Measurements from ENCODE around the gene HS1BP3. TPM values are rescaled to one million over a fixed set of nuclear protein-coding genes. Genes with fewer than 3 reads are reported as not detected.

Gene HS1BP3
- total RNA-seq, 1 donor from 2014 or later: 16.6 TPM

DNA sequence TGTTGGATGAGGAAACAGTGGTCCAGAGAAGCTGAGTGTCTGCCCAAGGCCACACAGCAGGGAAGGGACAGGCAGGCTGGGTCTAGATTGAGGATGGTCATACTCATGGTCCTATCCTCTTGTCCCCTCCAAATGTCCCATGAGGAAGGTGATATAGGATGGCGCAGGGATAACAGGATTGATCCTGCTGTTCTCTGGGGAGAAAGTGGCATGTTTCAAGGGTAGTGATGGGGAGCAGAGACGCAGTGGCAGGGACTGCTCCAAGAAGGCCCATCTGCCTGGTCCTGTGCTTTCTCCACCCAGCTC, 24.6 kb downstream of the HS1BP3 start:
- Histone ChIP-seq H3K27ac (replicated peaks) (peak overlapping the region; percentile 95), H3K27me3 (ENCODE audit: low read depth) (no peaks in the 10 kb centered on the region), H3K4me3 (no peak overlapping the region), H3K36me3 (peaks cover 44% of the 10 kb centered on the region), H3K9me3 (replicated peaks) (no peaks in the 10 kb centered on the region), H3K4me1 (peaks cover 69% of the 10 kb centered on the region)
- intact Hi-C loops (cut with micrococcal nuclease): no loop called here
- TF ChIP-seq, protein P1, sequence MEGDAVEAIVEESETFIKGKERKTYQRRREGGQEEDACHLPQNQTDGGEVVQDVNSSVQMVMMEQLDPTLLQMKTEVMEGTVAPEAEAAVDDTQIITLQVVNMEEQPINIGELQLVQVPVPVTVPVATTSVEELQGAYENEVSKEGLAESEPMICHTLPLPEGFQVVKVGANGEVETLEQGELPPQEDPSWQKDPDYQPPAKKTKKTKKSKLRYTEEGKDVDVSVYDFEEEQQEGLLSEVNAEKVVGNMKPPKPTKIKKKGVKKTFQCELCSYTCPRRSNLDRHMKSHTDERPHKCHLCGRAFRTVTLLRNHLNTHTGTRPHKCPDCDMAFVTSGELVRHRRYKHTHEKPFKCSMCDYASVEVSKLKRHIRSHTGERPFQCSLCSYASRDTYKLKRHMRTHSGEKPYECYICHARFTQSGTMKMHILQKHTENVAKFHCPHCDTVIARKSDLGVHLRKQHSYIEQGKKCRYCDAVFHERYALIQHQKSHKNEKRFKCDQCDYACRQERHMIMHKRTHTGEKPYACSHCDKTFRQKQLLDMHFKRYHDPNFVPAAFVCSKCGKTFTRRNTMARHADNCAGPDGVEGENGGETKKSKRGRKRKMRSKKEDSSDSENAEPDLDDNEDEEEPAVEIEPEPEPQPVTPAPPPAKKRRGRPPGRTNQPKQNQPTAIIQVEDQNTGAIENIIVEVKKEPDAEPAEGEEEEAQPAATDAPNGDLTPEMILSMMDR (IDR thresholded peaks at IDR 0.05; ENCODE audit: borderline replicate concordance): no peak
- no peak for DNase-seq

DNA sequence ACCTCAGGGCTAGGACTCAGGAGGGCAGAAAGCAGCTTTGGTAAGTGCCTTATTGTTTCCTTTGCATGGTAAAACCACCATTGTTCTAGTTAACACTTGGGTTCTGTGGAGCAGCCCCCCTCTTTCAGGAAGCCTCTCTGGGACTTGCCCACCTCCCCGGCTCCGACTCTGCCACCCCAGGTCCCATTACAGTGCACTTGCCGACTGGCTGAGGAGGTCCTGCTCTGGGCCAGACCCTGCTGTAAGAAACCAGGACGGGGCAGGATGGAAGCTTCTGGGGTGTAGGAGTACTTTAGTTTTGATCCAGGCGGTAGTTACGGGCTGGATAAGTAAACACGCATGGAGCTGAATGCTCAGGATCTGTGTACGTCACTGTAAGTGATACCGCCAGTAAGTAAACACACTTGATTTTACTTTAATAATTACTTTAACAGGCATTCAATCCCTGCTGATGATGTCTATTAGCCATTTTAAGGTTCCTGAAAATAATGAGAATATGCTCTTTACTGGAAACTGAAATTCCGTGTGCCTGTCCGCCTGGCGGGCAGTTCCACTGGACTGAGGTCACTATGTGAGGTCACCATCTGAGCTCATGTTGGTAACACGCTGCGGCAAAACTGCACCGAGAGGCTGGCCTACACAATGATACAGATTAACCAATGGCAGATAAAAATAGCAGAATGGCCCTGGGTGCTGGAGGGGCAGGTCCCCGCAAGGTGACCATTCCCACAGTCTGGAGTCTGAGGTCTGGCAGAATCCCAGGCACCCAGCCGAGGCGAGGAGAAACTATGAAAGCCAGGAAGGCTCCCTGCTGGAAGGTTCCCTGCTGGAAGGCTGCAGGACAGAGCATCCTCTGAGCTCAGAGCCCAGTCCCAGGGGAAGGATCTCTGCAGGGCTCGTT, 25.2 kb downstream of the HS1BP3 start:
- H3K9me3 ChIP-seq (replicated peaks): no peaks in the 10 kb centered on the region
- no peaks in the 10 kb centered on the region for H3K27me3 ChIP-seq (ENCODE audit: low read depth)
- peak overlapping the region; percentile 22 for H3K4me3 ChIP-seq
- H3K27ac ChIP-seq (replicated peaks): peak overlapping the region; percentile 95
- peaks cover 75% of the 10 kb centered on the region for H3K4me1 ChIP-seq
- TF ChIP-seq, protein P1 (IDR thresholded peaks at IDR 0.05; ENCODE audit: borderline replicate concordance): peak; percentile 59
- H3K36me3 ChIP-seq: peaks cover 46% of the 10 kb centered on the region
- DNase-seq: peak; percentile 65
- intact Hi-C loops (cut with micrococcal nuclease): no loop called here

DNA sequence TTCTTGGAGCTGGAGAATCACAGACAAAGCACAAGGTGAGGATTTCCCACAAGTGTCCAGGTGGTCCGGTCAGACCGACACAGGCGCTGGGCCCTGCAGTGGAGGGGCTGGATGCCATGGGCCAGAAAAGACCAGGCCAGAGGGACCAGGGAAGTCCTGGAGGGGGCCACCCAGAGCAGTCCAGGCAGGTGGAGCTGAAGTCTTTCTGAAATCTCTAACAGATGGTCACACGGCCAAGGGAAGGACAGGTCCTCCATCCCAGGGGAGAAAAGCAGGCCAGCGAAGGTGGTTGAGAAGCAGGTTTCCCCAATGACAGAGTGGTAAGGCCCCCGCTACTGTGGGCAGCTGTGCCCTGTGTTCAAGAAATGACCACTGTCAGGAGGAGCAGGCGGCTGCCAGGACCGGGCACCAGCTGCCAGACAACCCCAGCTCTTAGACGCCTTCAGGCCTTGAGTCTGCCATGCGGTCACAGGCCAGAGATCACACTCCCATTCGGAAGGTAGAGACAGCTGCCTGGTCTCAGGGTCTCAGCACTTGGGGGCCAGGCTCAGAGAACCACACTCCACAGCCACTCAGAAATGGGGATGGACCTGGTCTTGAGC, 25.9 kb downstream of the HS1BP3 start:
- Histone ChIP-seq H3K27ac (replicated peaks) (peak overlapping the region; percentile 95), H3K4me3 (peak overlapping the region; percentile 22), H3K27me3 (ENCODE audit: low read depth) (no peaks in the 10 kb centered on the region), H3K4me1 (peaks cover 82% of the 10 kb centered on the region), H3K9me3 (replicated peaks) (no peaks in the 10 kb centered on the region), H3K36me3 (peaks cover 42% of the 10 kb centered on the region)
- intact Hi-C loops (cut with micrococcal nuclease): no loop called here
- peak; percentile 13 for DNase-seq
- TF ChIP-seq, protein P1 (IDR thresholded peaks at IDR 0.05; ENCODE audit: borderline replicate concordance): no peak

DNA sequence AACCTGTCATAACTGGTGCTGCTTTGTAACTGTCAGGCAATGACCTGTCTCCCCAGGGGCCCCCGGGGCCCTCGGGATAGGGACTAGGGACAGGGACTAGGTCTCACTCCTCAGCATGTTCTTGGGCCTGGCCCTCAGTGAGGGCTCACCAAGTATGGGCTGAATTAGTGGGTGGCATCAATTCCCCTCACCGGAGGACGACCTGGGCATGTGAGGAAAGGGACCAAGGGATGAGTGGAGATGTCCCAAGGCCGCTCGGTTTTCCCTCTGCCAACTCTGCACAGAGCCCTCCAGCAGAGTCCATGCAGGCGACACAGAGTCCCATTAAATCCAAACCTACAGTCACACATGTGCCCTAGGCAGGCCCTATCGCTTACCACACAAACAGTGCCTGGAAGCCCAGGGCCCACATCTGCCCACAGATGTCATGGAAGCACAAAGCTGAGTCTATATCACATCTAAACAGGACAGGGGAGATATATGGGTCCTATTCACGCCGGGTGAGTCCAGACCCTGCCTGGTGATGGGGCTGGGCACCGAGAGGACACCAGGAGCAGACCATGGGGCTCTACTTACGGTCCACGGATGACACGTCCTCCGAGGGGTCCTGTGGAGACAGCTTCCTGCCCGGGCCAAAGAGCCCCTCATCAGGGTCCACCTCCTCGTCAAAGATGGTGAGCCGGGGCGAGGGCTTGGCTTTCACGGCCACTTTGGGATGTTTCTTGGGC, 26.6 kb downstream of the HS1BP3 start:
- H3K27ac ChIP-seq (replicated peaks): peak overlapping the region; percentile 95

DNA sequence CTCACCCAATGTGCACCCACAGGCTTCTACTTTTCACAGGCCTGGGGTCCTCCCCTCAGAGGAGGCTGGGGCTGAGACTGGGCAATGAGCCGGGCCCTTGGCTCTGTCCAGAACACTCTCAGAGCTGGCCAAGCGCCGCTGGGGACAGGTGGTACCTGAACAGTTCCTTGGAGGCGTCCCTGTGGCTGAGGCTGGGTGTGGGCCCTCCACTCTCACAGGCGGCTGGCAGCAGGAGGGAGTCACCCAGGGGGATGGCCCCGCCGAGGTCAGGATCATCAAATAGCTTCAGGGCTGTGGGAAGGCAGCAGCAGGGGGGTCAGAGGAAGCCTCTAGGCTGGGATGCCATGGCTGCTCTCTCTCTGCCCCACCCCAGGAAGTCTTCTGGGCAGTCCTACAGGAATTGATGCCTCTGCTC, 27.1 kb downstream of the HS1BP3 start:
- H3K27ac ChIP-seq (replicated peaks): peak overlapping the region; percentile 95

More for the DNA sequence above, 26.6 kb downstream of the HS1BP3 start:
- H3K36me3 ChIP-seq: peaks cover 42% of the 10 kb centered on the region
- DNase-seq: peak; percentile 12
- H3K9me3 ChIP-seq (replicated peaks): no peaks in the 10 kb centered on the region
- intact Hi-C loops (cut with micrococcal nuclease): no loop called here
- H3K4me1 ChIP-seq: peaks cover 89% of the 10 kb centered on the region
- no peaks in the 10 kb centered on the region for H3K27me3 ChIP-seq (ENCODE audit: low read depth)
- TF ChIP-seq, protein P1 (IDR thresholded peaks at IDR 0.05; ENCODE audit: borderline replicate concordance): no peak
- no peak overlapping the region for H3K4me3 ChIP-seq

More for the DNA sequence above, 27.1 kb downstream of the HS1BP3 start:
- H3K36me3 ChIP-seq: peaks cover 42% of the 10 kb centered on the region
- peaks cover 94% of the 10 kb centered on the region for H3K4me1 ChIP-seq
- intact Hi-C loops (cut with micrococcal nuclease): no loop called here
- peak; percentile 15 for DNase-seq
- no peak overlapping the region for H3K4me3 ChIP-seq
- H3K27me3 ChIP-seq (ENCODE audit: low read depth): no peaks in the 10 kb centered on the region
- TF ChIP-seq, protein P1 (IDR thresholded peaks at IDR 0.05; ENCODE audit: borderline replicate concordance): no peak
- H3K9me3 ChIP-seq (replicated peaks): no peaks in the 10 kb centered on the region
